Measurements from ENCODE around the gene ZDHHC14.
"Not testable (repeated sequence)": the region's sequence is repeated elsewhere in the genome, so short reads cannot be mapped to it uniquely, and the experiment has no call there.

ZDHHC14 gene

GRCh38 chr6:157708239-157708638 lies 327.2 kb downstream of the ZDHHC14 start:
- FAIRE-seq: no peak

DNA sequence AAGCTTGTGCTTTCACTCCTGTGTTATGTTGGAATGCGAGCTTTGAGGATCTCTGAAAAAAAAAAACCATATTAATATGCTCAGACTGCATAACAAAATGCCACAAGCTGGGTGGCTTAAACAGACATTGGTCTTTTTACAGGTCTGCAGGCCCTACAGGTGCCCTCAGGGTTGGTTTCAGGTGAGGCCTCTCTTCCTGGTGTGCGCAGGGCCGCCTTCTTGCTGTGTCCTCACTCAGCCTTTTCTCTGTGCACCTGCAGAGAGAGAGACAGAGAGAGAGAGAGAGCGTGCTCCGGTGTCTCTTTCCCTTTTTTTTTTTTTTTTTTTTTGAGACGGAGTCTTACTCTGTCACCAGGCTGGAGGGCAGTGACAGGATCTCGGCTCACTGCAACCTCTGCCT lies 327.9 kb downstream of the ZDHHC14 start:
- no peak for FAIRE-seq

DNA sequence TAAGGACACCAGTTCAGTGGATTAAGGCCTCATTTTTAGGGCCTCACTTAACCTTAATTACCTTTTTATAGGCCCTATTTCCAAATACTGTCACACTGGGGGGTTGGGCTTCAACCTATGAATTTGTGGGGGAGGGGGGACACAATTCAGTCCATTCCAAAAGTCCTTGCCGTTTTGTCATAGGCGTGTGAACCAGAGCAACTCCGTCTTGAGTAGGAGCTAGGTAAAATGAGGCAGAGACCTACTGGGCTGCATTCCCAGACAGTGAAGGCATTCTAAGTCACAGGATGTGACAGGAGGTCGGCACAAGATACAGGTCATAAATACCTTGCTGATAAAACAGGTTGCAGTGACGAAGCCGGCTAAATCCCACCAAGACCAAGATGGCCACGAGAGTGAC lies 328.6 kb downstream of the ZDHHC14 start:
- no peak for FAIRE-seq

DNA sequence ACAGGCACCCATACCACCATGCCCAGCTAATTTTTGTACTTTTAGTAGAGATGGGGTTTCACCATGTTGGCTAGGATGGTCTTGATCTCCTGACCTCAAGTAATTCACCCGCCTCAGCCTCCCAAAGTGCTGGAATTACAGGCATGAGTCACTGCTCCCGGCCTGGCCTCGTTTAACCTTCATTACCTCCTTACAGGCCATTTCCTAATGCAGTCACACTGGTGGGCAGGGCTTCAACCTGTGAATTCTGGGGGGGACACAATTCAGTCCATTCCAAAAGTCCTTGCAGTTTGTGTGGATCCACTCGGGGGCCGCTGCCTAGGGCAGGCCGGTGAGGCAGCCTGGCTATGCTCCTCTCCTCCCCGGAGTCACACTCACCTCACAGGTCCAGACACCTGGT lies 329.6 kb downstream of the ZDHHC14 start:
- no peak for FAIRE-seq

DNA sequence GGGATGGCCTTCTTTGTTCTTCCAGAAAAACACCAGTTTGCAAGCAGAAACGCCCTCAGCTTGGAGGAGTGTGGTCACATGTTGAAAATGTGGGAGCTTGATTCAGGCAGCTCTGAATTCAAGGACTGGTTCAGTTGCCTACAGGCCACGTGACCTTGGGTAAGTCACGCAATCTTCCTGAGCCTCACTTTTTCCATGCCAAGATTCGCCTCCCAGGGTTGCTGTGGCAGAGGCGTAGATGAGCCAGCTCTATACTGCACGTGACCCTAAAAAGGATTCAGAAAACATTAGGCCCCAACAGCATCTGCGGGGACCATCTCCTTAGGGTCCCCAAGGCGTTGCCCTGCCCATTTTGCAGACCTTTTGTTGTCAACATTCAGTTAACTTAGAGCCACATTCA lies 330.1 kb downstream of the ZDHHC14 start:
- no peak for FAIRE-seq

- FAIRE-seq: no peak
Observed at GRCh38 chr6:157712585-157713295, 331.8 kb downstream of the ZDHHC14 start.

- FAIRE-seq: no peak
Observed at GRCh38 chr6:157713451-157714152, 332.6 kb downstream of the ZDHHC14 start.

GRCh38 chr6:157714153-157714490 lies 333.1 kb downstream of the ZDHHC14 start:
- no peak for FAIRE-seq

- no peak for FAIRE-seq
Observed at GRCh38 chr6:157715728-157716164, 334.8 kb downstream of the ZDHHC14 start.

DNA sequence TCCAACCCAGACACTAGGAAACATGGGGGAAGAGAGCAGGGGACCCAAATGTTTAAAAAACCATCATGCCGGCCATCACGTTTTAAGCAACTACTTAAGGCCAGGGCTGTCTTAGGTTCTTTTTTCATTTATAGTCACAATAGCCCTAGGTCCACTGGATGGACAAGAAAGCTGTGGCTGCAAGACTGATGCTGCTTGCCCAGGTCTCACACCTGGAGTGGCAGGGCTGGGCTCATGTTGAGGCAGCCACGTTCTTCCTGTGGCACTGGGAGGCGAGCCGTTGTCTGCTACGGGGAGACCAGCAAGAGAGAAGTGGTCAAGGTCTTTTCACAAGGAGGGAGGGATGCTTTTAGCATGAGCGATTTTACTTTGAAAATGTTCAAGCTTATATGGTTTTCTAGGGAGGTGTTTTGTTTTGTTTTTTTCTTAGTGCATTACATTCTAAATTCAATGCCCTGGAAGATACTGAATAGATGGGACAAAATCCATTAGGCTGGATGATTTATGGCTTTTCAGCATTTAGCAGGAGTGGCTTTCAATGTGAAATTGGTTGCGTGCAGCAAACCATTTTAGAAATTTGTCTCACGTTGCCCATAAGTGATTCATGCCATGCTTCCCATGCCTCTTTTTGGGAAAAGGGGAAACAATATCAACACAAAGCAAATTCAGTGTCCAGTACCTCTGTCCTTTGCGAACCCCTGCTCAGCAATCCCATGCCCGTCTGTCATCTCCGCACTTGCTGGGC lies 335.4 kb downstream of the ZDHHC14 start:
- FAIRE-seq: no peak

GRCh38 chr6:157717340-157717748 lies 336.4 kb downstream of the ZDHHC14 start:
- no peak for FAIRE-seq

DNA sequence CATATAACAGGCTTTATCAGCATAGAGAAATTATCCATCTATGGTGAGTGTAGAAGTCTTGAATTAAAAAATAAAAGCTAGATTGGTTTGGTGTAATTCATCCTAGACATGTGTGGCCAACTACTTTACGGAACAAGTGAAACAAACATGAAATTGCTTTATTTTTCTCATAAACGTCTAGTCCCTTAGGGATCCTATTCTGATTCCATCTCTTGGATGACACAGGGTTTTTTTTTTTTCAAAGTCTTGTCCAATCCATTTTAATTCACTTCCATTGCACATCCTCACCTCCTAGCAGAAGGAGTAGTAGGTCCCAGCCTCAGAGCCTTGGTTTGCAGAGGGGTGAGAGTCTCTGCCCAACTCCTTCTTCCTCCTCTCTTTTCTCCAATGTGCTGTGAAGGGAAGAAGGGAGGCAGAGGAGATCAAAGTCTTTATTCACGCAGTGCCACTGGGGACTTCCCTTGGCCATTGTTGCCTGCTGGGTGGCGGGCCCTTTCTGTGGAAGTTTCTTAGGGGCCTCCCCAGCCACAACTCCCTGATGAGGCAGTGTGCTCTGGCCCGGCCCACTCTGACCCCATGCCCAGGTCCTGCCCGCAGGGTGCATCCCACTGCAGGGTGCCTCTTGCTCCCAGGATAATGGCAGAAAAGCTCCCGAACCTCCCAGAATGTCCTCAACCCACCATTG lies 337.7 kb downstream of the ZDHHC14 start:
- no peak for FAIRE-seq

- not testable (repeated sequence) for FAIRE-seq
Observed at GRCh38 chr6:157720964-157721363, 340.0 kb downstream of the ZDHHC14 start.

DNA sequence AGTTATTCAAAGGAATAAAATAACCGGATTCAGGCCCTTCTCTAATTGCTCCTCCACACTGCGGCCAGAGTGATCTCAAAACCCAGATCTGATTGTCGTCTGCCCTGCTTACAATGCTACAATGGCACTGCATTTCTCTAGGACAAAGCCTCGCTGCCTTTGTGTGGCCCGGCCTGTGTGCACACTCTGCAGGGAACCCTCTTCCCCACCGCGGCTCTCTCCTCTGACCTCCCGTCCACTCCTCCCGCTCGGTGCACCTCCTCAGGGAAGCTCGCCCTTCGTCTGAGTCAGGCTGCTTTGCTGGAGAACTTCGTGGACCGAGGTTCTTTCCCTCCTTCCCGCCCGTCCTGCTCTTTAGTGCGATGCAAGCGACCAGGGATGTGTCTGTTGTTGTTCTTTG lies 340.4 kb downstream of the ZDHHC14 start:
- FAIRE-seq: no peak

DNA sequence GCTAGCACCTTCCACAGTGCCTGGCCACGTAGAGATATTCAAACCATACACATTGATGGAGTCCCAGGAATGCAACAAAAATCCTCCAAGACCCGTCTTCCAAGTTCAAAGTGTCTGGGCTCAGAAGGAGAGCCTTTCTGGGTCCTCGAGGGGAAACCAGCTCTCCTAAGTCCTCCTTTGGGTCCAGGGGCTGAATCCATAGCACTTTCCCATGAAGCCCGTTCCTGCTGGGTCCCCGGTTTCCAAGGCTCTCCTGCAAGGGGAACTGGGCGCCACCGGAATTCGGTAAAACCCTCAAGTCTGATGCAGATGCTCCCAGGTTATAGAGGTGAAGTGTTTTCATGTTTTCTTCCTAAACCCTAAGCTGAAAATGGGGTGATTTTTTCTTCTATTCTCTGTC lies 340.8 kb downstream of the ZDHHC14 start:
- FAIRE-seq: no peak

DNA sequence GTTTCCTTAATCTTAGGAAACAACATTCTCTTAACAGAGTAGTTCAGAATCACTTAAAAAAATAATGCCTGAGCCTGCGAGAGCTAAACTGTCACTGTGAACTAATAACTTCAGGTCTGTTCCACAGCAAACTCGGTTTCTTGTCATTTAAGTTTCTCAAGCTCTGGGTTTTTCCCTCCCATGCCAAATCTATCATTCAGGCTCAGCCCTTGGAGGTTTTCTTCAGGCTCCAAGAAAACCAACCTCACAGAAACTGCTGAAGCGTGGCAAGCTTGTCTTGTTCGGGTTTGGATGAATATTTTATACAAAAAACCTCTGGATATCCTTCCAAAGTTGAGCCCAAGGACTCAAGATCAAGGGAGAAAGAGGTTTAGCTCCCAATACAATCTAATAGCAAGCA lies 342.4 kb downstream of the ZDHHC14 start:
- no peak for FAIRE-seq

- FAIRE-seq: no peak
Observed at GRCh38 chr6:157724138-157724820, 343.3 kb downstream of the ZDHHC14 start.

GRCh38 chr6:157724960-157725741 lies 344.2 kb downstream of the ZDHHC14 start:
- FAIRE-seq: no peak

DNA sequence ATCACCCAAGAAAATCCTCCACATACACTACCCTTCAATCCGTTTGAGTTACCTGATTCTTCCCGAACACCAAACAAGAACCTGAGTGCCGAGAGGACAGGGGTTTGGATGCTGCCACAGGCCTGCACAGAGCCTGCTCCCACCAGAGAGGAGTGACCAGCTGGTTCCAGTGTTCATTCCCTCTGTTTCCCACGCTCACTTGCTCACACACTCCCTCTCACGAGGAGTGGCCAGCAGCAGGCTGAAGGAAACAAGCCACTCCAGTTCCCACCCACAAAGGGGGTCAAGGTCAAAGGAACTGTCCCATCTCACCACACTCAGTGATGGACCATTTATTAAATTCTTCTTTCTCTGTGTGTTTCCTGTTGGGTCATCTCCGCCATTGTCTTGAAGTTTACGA lies 344.8 kb downstream of the ZDHHC14 start:
- FAIRE-seq: no peak

- no peak for FAIRE-seq
Observed at GRCh38 chr6:157726892-157727628, 346.1 kb downstream of the ZDHHC14 start.
